Urinary bladder (tissue), 4 donors: ENCODE results near the gene ARAP3. TPM values are rescaled to one million over a fixed set of nuclear protein-coding genes. Genes with fewer than 3 reads are reported as not detected.

Source experiments
- DNase-seq: peaks from one replicate; pipeline ENCODE4 v3.0.0-alpha.2; 2015; ENCODE audit errors: extremely low spot score
- H3K27ac ChIP-seq: one replicate; pipeline ENCODE4 v1.5.1; 2013; ENCODE audit warnings: low read depth, mild to moderate bottlenecking, moderate library complexity
- H3K36me3 ChIP-seq: one replicate; pipeline ENCODE4 v1.6.1; 2013; ENCODE audit warnings: mild to moderate bottlenecking, moderate library complexity; ENCODE audit not compliant: insufficient read depth
- H3K4me1 ChIP-seq: one replicate; pipeline ENCODE4 v1.6.1; 2013; ENCODE audit warnings: mild to moderate bottlenecking, moderate library complexity; ENCODE audit not compliant: insufficient read depth
- H3K4me3 ChIP-seq: one replicate; pipeline ENCODE4 v1.5.1; 2013; ENCODE audit warnings: low read depth, low read length
- WGBS: extraction: QIAGEN DNeasy Blood & Tissue Kit; methylation state at CpG from one replicate; pipeline ENCODE4 v1.1.7; 2013; 5-methylcytosine and 5-hydroxymethylcytosine counted together
- polyA plus RNA-seq: library from polyadenylated mRNA; stranded (reverse); fragments of 200-250 nt; gene quantifications from one replicate; pipeline ENCODE4 v1.2.3, GENCODE V29; 2013
- total RNA-seq: library from RNA; depleted of rRNA; stranded (reverse); fragments of >200 nt; gene quantifications from one replicate; pipeline ENCODE4 v1.2.3, GENCODE V29; 2014
- donor health status: healthy with polysubstance abuse.
- donor health status: healthy.

ARAP3 gene
- total and polyA plus RNA-seq, 2 donors, result 9.8 to 11.7 TPM

DNA sequence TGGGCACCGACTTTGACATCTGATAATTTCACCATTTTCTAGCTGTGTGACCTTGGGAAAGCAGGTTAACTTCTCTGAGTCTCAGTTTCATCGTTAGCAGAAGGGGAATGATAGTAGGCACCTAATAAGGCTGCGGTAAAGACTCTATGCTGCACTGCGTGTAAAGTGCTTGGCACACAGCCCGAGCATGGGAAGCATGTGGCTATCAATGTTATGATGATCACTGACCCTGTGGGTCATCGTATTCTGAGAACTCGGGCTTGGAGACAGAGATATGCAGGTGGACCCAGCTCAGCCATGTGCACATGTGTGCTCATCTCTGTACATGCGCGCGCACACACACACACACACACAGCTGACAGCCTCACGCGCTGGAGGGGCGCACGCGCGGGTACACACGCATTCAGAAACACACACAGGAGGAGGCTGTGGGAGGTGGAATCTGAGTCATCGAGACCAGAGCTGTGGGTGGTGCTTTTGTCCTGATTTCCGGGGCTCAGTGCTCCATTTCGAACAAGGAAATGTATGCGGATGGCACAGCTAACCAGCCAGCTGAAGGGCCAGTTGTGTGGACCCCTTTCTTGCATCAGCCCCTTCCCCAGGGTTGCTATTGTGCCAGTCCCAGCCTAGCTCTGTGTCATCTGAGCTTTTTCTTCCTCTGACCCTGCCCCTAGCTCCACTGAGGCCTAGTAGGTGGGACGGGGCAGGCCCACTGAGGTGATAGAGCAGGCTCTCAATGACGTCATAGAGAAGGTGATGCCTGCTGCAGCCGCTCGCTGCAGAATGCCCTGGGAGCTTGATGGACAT lies 11.1 kb upstream of the ARAP3 start:
- H3K4me3 ChIP-seq, result no peak overlapping the region
- 67% methylated on average over 25 of the region's 25 CpGs for WGBS
- H3K27ac ChIP-seq, result no peak overlapping the region
- DNase-seq, result no peak
- no peaks in the 10 kb centered on the region for H3K4me1 ChIP-seq
- H3K36me3 ChIP-seq, result no peaks in the 10 kb centered on the region

DNA sequence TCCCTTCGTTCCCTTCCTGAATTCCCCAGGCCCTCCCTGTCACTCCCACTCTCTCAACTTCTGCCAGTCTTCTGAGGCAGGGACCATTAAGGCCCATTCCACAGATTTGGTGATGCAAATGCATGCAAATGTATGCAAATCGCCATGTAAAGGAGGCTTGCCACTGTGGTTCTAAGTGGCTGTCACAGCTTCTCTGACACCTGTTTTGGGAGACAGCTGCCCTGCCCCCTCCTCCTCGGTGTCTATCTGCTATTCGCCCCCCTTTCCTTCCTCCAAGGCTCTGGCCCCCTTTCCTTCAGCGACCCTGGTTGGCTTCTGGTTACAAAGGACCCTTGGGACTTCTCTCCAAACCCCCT lies 10.5 kb upstream of the ARAP3 start:
- H3K27ac ChIP-seq, result no peak overlapping the region
- H3K36me3 ChIP-seq, result no peaks in the 10 kb centered on the region
- DNase-seq, result no peak
- H3K4me3 ChIP-seq, result no peak overlapping the region
- no peaks in the 10 kb centered on the region for H3K4me1 ChIP-seq
- WGBS, result 24% methylated on average over 5 of the region's 5 CpGs

DNA sequence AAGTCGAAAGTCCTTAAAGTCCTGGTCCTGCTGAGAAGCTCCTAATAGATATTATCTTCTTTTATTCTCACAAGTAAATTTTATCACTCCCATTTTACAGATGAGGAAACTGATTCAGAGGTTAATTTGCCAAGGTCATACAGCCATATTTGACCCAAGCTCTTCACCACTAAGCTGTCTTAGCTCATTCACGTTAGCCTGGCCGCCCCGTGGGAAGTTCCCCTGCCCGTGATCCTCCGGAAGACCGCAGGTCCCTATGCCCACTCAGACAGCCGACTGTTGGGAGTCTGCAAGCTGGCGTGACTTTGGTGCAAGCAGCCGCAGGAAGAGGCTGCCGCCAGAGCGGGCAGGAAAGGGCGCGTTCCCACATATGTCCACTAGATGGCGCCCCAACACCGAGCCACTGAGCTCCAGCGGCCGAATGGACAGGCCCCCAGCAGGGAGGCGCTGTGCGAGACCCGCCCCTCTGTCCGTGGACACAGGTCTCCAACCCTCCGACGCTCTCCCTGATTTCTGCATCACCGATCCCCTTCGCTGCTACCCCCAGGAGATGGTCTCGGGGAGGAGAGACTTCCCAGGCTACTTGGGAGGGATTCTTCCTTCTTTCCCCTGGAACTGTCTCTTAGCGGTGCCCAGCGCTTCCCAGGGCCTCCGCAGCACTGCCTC lies 10.0 kb upstream of the ARAP3 start:
- Histone ChIP-seq H3K4me3 (no peak overlapping the region), H3K4me1 (no peaks in the 10 kb centered on the region), H3K36me3 (no peaks in the 10 kb centered on the region), H3K27ac (no peak overlapping the region)
- DNase-seq, result no peak
- WGBS, result 3% methylated on average over 30 of the region's 30 CpGs

DNA sequence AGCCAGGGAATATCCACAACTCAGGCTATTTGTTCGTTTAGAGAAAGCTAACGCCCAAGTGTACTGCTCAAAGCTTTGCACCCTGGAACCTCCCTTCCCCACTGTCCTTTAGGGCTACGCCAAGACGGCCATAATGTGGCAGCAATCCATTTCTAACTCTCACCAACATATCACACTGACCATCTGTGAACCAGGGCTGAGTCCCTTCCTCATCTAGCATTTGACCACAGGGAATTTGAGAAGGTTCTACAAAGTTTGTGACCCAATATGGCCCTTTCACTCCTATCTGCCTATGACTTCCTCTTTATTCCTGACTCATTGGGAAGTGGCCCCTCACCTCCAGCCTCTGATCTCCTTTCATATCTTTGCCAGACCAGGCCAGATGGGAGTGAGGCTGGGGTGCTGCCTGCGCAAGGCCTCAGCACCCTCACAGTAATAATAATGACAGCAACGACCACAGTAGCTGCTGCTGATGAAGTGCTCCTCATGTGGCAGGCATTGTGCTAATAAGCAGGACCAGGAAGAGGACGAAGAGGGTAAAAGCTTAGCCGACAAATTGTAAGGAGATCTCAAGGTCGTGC lies 9.3 kb upstream of the ARAP3 start:
- 71% methylated on average over 9 of the region's 9 CpGs for WGBS
- Histone ChIP-seq H3K4me1 (no peaks in the 10 kb centered on the region), H3K36me3 (no peaks in the 10 kb centered on the region), H3K4me3 (no peak overlapping the region), H3K27ac (no peak overlapping the region)
- DNase-seq, result no peak

DNA sequence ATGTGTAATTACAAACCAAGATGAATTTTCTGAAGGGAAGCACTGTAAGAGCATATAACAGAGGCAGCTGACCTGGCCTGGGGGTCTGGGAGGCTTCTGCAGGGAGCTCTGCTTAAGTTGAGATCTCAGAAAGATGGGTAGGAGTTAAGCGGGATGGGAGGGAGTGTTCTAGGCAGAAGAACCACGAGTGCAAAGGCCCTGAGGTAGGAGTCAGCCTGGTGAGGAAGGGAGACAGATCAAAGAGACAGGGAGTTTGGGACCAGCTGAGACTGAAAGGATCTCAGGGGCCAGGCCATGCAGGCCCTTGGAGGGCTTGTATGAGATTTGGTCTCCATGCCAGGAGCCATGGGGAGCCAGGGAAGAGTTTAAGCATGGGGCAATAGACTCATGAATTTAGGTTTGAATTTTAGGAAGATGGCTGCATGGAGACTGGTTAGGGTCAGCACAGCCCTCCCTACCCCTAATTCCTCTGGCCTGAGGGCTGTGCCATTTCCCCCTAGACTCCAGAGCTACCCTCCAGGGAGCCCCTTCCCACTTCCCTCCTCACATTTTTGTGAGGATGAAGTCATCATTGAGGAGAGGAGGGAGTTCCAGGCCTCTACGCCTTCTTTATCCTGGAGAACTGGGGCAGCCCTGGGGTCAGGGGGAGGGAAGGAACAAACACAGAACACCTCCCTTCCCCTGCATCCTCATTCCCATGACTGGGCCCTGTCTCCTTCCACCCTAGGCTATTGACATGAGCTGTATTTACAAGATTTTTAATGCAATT lies 4.8 kb upstream of the ARAP3 start:
- H3K4me3 ChIP-seq, result no peak overlapping the region
- H3K36me3 ChIP-seq, result no peaks in the 10 kb centered on the region
- no peak overlapping the region for H3K27ac ChIP-seq
- DNase-seq, result no peak
- WGBS, result 80% methylated on average over 3 of the region's 3 CpGs
- H3K4me1 ChIP-seq, result no peaks in the 10 kb centered on the region

DNA sequence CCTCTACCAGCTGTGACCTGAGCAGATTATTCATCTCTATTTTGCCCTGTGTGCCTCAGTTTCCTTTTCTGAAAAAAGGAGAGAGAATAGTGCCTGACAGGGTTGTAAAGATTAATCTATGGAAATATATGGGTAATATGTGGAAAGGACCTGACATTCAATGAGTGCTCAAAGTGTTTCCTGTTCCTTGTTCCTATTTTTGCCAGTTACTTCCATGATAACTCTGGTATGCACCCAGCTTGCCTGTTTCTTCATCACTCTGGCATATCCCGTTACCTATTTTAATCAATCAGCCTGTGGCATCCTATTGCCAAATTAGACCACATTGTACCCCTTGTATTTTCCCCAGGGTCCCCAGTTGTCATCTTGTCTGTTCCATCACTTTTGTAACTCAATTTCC lies 3.6 kb upstream of the ARAP3 start:
- 83% methylated on average over 1 of the region's 1 CpG for WGBS
- DNase-seq, result no peak
- no peaks in the 10 kb centered on the region for H3K4me1 ChIP-seq
- H3K27ac ChIP-seq, result no peak overlapping the region
- no peaks in the 10 kb centered on the region for H3K36me3 ChIP-seq
- no peak overlapping the region for H3K4me3 ChIP-seq

DNA sequence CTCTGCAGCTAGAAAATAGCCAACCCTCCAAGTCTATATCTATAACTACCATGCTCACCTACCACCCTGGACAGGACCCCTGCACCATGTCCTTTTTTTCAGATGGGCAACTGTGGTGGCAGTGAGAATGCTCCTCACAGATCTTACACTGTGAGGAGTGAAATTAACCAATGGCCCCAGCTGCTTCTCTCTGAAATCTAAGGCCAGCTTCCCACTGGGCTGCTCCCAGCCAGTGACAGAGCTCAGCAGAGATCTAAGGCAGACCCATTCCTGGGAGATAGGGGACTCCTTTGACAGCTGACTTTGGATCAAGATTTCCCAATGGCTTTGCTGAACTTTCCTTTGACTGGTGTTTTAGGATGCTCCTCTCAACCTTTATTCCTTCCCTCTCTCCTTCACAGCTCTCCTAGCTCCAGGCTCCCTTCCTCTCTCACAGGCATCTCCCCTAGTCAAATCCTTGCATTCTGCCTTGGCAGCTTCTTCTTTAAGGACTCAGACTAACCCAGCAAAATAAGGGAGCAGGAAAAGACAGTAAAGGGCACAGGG lies 1.6 kb upstream of the ARAP3 start:
- Histone ChIP-seq H3K4me1 (no peaks in the 10 kb centered on the region), H3K36me3 (no peaks in the 10 kb centered on the region), H3K4me3 (no peak overlapping the region), H3K27ac (no peak overlapping the region)
- DNase-seq, result no peak

DNA sequence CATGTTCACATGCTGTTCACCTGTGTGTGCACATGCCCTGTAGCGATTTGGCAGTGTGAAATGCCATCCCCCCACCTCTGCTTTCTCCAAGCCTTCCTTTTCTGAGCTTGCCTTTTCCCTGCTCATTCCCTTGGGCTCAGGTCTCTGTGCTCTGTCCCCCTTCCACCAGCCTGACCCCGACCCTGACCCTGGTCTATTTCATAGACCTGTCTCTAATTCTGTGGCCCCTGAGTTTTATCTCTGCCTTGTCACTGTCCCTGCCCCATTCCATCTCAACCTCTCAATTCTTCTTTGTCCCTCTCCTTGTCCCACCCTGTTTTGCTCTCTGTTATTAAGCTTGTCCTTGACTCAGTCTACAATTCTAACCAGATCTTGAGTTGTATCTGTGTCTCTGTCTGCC lies 735 bp downstream of the ARAP3 start:
- WGBS, result 75% methylated on average over 2 of the region's 2 CpGs
- Histone ChIP-seq H3K4me3 (peak overlapping the region; percentile 43), H3K27ac (peak overlapping the region; percentile 84), H3K4me1 (no peaks in the 10 kb centered on the region), H3K36me3 (no peaks in the 10 kb centered on the region)
- DNase-seq, result no peak

DNA sequence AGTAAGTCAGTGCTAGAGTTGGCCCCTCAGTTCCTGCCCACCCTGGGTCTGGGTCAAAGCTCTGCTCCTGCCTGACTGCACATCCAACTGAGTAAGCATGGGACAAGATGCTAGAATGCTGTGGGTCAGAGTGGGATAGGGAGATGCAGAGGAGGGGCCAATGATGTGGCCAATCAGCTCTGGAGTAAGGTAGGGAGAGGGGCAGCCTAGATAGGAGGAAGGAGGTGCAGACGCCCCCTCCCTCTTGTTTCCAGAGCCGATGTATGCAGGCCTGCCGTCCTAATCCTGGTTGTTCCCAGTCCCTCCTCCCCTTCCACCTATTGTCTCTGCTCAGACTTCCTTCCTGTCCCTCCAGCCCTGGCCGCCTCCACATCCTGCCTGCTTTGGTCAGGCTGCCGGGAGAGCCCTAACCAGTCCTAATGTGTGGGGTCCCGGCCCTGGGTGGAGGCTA lies 1.3 kb downstream of the ARAP3 start:
- H3K36me3 ChIP-seq, result no peaks in the 10 kb centered on the region
- no peak overlapping the region for H3K4me3 ChIP-seq
- H3K4me1 ChIP-seq, result no peaks in the 10 kb centered on the region
- DNase-seq, result no peak
- 73% methylated on average over 6 of the region's 6 CpGs for WGBS
- peak overlapping the region; percentile 84 for H3K27ac ChIP-seq

DNA sequence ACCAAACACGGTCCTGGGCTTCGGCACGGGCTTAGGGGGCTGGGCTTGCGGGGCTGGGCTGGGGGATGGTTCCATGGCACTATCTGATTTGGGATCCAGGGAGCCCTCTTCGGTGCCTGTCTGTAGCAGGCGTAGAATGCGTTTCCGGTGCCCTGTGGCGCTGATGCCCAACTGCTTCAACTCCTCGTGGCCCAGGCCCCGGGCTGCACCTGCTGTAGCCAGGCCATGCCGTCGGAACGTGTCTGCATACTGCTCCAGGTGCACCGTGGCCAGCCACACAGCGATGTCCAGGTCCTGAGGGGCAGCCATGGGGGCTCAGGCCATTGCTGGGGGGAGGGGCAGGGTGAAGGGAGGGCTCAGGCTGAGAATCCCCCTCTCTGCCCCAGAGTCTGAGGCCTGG lies 1.9 kb downstream of the ARAP3 start:
- no peaks in the 10 kb centered on the region for H3K36me3 ChIP-seq
- WGBS, result 89% methylated on average over 16 of the region's 16 CpGs
- no peak overlapping the region for H3K4me3 ChIP-seq
- H3K4me1 ChIP-seq, result no peaks in the 10 kb centered on the region
- DNase-seq, result no peak
- no peak overlapping the region for H3K27ac ChIP-seq

DNA sequence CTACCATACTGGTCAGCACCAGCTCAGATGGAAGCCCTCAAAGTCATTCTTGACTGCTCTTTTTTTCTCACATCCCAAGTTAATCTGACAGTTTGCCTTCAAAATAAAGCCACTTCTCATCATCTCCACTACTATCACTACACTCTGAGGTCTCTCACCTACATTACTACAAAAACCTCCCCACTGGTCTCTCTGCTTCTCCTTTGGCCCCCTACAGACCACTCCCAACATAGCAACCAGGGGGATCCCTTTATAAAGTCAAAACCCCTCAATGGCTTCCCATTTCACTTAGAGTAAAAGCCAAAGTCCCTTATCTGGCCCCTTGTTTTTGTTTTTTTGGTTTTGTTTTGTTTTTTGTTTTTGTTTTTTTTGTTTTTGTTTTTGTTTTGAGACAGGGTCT lies 4.6 kb downstream of the ARAP3 start:
- no peak overlapping the region for H3K4me3 ChIP-seq
- DNase-seq, result no peak
- no peak overlapping the region for H3K27ac ChIP-seq
- H3K4me1 ChIP-seq, result no peaks in the 10 kb centered on the region
- H3K36me3 ChIP-seq, result no peaks in the 10 kb centered on the region

DNA sequence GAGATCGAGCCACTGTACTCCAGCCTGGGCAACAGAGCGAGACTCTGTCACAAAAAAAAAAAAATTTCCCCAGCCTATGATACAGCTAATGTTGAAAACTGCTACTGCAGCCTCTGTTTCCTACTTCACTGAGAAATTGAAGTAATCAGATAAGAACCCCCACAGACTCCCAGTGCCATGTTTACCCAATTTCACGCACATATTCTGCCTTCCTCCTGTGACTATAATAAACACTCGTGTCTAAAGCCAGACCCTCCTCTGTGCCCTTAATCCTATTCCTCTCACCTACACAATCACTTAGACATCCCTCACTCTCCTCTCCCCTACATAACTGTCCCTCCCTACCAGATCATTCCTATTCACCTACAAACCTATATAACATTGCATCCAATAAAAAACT lies 6.4 kb downstream of the ARAP3 start:
- no peaks in the 10 kb centered on the region for H3K4me1 ChIP-seq
- no peak overlapping the region for H3K4me3 ChIP-seq
- DNase-seq, result no peak
- H3K36me3 ChIP-seq, result no peaks in the 10 kb centered on the region
- no peak overlapping the region for H3K27ac ChIP-seq
- 86% methylated on average over 4 of the region's 4 CpGs for WGBS

DNA sequence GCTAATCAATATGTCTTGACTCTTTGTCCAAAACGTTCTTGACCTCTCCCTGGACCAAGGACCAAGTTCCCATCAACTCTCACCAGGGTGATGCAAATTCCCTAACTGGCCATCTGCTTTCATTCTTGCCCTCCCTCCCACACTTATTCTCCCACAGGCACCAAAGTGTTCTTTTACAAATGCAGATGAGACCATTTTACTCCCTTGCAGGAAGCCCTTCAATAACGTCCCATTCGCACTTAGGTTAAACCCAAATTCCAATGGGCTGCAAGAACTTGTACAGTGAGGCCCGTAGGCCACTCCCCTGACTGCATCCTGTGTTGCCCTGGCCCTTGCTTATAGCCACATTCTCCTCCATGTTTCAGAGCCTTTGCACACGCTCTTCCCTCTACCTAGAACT lies 7.3 kb downstream of the ARAP3 start:
- DNase-seq, result no peak
- H3K27ac ChIP-seq, result no peak overlapping the region
- H3K4me1 ChIP-seq, result no peaks in the 10 kb centered on the region
- no peak overlapping the region for H3K4me3 ChIP-seq
- no peaks in the 10 kb centered on the region for H3K36me3 ChIP-seq
- 67% methylated on average over 5 of the region's 5 CpGs for WGBS
